Endodermal cell (in vitro differentiated cells): Measurements from ENCODE around the gene MARCHF10. TPM values are rescaled to one million over a fixed set of nuclear protein-coding genes. Genes with fewer than 3 reads are reported as not detected.
A peak's percentile ranks its signal among the peaks of the same experiment; 100 is the strongest.

ENCODE experiments used
- DNase-seq: peaks from one replicate; pipeline ENCODE4 v3.0.0-alpha.2; 2017
- H3K27ac ChIP-seq: 2 replicates; pipeline ENCODE4 v1.5.1; 2013; ENCODE audit warnings: mild to moderate bottlenecking, low read depth, low read length, moderate library complexity
- H3K27me3 ChIP-seq: 2 replicates; pipeline ENCODE4 v1.6.1; 2013; ENCODE audit warnings: mild to moderate bottlenecking, low read length, moderate library complexity; ENCODE audit not compliant: insufficient read depth, control insufficient read depth, poor library complexity, severe bottlenecking
- H3K36me3 ChIP-seq: 2 replicates; pipeline ENCODE4 v1.7.0; 2013; ENCODE audit warnings: mild to moderate bottlenecking, low read length, moderate library complexity; ENCODE audit not compliant: control insufficient read depth, insufficient read depth
- H3K4me1 ChIP-seq: one replicate; pipeline ENCODE4 v1.7.0; 2013; ENCODE audit warnings: low read length; ENCODE audit not compliant: control insufficient read depth, insufficient read depth
- H3K4me3 ChIP-seq: 2 replicates; pipeline ENCODE4 v1.5.1; 2013; ENCODE audit warnings: mild to moderate bottlenecking, low read length, moderate library complexity
- H3K9ac ChIP-seq: 2 replicates; pipeline ENCODE4 v1.6.1; 2013; ENCODE audit warnings: mild to moderate bottlenecking, low read length, moderate library complexity; ENCODE audit not compliant: poor library complexity, severe bottlenecking; ENCODE audit errors: extremely low read depth
- H3K9me3 ChIP-seq: 2 replicates; pipeline ENCODE4 v1.6.1; 2013; ENCODE audit warnings: mild to moderate bottlenecking, low read length, moderate library complexity; ENCODE audit not compliant: control insufficient read depth
- H3K27ac Mint-ChIP-seq: 2 replicates; pipeline ENCODE4 v1.8.0; 2020; ENCODE audit warnings: mixed read lengths
- H3K27me3 Mint-ChIP-seq: 2 replicates; pipeline ENCODE4 v1.8.0; 2021; ENCODE audit warnings: mild to moderate bottlenecking, mixed read lengths; ENCODE audit not compliant: insufficient read depth
- H3K36me3 Mint-ChIP-seq: 2 replicates; pipeline ENCODE4 v1.8.0; 2020; ENCODE audit warnings: low read depth, mixed read lengths
- H3K4me1 Mint-ChIP-seq: 2 replicates; pipeline ENCODE4 v1.8.0; 2020; ENCODE audit warnings: mixed read lengths
- H3K4me3 Mint-ChIP-seq: 2 replicates; pipeline ENCODE4 v1.8.0; 2020; ENCODE audit warnings: mild to moderate bottlenecking, moderate library complexity, mixed read lengths
- H3K9me3 Mint-ChIP-seq: 2 replicates; pipeline ENCODE4 v1.8.0; 2020; ENCODE audit warnings: mild to moderate bottlenecking, mixed read lengths
- CTCF ChIP-seq: fragments of 200-600 bp; sonication (generic); conservative IDR thresholded peaks from 2 replicates; pipeline ENCODE4 v1.5.0; 2021; ENCODE audit warnings: antibody characterized with exemption, mild to moderate bottlenecking
- WGBS, 2 experiments: methylation state at CpG; one replicate each; pipeline versions ENCODE4 v1.1.5 to v1.1.7; 2013; ENCODE audit warnings: missing lambda C conversion rate in 2 of 2, mixed read lengths in 1 of 2; ENCODE audit not compliant: insufficient coverage in 1 of 2, insufficient read length in 1 of 2; 5-methylcytosine and 5-hydroxymethylcytosine counted together
- total RNA-seq, 2 donors: library from RNA; stranded (reverse); fragmentation: NEBNext Ultra II Directional in 1 of 2; extraction: Animal tissue kit (Norgen Biotek cat#: 25700) in 1 of 2; gene quantifications; 2 replicates in 1 of 2; 3 replicates in 1 of 2; pipeline ENCODE4 v1.2.1, GENCODE V29; 2021

Gene MARCHF10
- total RNA-seq, 2 donors from 2014 or later, result 0.57 to 1.7 TPM

- Mint-ChIP-seq H3K27ac (no peak overlapping the region), H3K9me3 (no peaks in the 10 kb centered on the region), H3K4me1 (no peaks in the 10 kb centered on the region), H3K36me3 (peaks cover 49% of the 10 kb centered on the region), H3K4me3 (no peak overlapping the region), H3K27me3 (no peaks in the 10 kb centered on the region)
- no peaks in the 10 kb centered on the region for H3K4me1 ChIP-seq
- no peak overlapping the region for H3K4me3 ChIP-seq
- H3K9me3 ChIP-seq, result no peaks in the 10 kb centered on the region
- no peak overlapping the region for H3K27ac ChIP-seq
- no peak overlapping the region for H3K9ac ChIP-seq
- H3K27me3 ChIP-seq, result no peaks in the 10 kb centered on the region
- DNase-seq, result no peak
- no peak for TF ChIP-seq CTCF
- 94 to 95% methylated on average over 3 to 4 of the region's 4 CpGs for WGBS, 2 experiments
- H3K36me3 ChIP-seq, result peaks cover 61% of the 10 kb centered on the region
These were observed 135.2 kb downstream of the MARCHF10 start for GRCh38 chr17:62672957-62673356.

DNA sequence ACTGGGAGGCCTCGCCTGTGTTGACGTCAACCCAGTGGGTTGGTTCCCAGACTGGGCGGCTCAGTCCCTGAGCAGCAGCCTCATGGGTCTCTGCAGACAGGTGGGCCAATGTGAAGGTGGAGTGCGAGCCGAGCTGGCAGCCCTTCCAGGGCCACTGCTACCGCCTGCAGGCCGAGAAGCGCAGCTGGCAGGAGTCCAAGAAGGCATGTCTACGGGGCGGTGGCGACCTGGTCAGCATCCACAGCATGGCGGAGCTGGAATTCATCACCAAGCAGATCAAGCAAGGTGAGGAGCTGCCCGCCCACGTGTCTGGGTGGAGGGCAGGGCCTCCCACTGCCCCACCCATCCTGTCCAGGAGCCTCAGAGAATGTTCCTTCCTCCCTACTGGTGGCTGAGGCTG is 136.6 kb downstream of the MARCHF10 start:
- Histone ChIP-seq H3K4me3 (no peak overlapping the region), H3K27ac (no peak overlapping the region), H3K36me3 (peaks cover 58% of the 10 kb centered on the region), H3K27me3 (no peaks in the 10 kb centered on the region), H3K9me3 (no peaks in the 10 kb centered on the region), H3K9ac (no peak overlapping the region), H3K4me1 (no peaks in the 10 kb centered on the region)
- TF ChIP-seq CTCF, result no peak
- peak overlapping the region; percentile 26 for H3K27ac Mint-ChIP-seq
- WGBS, 2 experiments, result 91 to 94% methylated on average over 11 to 14 of the region's 14 CpGs
- no peaks in the 10 kb centered on the region for H3K4me1 Mint-ChIP-seq
- DNase-seq, result peak; percentile 57
- peaks cover 43% of the 10 kb centered on the region for H3K36me3 Mint-ChIP-seq
- H3K27me3 Mint-ChIP-seq, result no peaks in the 10 kb centered on the region
- no peaks in the 10 kb centered on the region for H3K9me3 Mint-ChIP-seq
- no peak overlapping the region for H3K4me3 Mint-ChIP-seq

DNA sequence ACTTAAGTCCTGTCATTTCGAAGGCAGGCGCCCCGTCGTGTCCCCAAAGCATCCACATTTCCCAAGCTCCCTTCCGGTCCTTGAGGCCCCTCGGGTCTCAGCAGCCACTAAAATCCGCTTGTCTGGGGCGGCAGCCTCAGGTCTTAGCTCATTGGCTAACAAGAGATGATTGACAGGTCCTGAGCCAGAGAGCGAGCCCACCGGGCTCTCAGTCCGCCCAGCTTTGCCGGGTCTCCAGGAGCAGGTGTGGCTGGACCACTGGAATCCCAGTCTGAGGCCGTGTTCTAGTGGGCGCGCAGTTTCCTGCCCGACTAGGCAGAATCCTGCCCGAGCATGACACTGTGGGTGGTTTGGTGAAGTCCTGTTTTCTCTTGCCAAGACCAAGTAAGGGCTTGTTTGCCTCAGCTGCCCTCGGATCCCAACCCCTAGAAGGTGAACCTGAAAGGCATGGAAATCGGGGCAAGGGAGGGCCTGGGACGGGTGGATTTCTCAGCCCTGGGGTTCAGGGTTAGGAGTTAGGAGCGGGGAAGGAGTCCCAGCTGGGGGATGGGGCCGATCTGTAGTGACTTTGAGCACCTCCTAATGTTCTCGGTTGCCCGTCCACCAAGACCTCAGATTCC is 137.8 kb downstream of the MARCHF10 start:
- H3K27ac ChIP-seq, result no peak overlapping the region
- Mint-ChIP-seq H3K4me3 (no peak overlapping the region), H3K36me3 (peaks cover 35% of the 10 kb centered on the region), H3K4me1 (no peaks in the 10 kb centered on the region), H3K27me3 (no peaks in the 10 kb centered on the region), H3K9me3 (no peaks in the 10 kb centered on the region), H3K27ac (no peak overlapping the region)
- DNase-seq, result peak; percentile 90
- peaks cover 47% of the 10 kb centered on the region for H3K36me3 ChIP-seq
- H3K4me1 ChIP-seq, result no peaks in the 10 kb centered on the region
- TF ChIP-seq CTCF, result no peak
- 93 to 95% methylated on average over 19 to 24 of the region's 24 CpGs for WGBS, 2 experiments
- no peaks in the 10 kb centered on the region for H3K9me3 ChIP-seq
- H3K9ac ChIP-seq, result no peak overlapping the region
- no peak overlapping the region for H3K4me3 ChIP-seq
- H3K27me3 ChIP-seq, result no peaks in the 10 kb centered on the region
